ENCODE data around the gene SLC28A3.

SLC28A3 gene

DNA sequence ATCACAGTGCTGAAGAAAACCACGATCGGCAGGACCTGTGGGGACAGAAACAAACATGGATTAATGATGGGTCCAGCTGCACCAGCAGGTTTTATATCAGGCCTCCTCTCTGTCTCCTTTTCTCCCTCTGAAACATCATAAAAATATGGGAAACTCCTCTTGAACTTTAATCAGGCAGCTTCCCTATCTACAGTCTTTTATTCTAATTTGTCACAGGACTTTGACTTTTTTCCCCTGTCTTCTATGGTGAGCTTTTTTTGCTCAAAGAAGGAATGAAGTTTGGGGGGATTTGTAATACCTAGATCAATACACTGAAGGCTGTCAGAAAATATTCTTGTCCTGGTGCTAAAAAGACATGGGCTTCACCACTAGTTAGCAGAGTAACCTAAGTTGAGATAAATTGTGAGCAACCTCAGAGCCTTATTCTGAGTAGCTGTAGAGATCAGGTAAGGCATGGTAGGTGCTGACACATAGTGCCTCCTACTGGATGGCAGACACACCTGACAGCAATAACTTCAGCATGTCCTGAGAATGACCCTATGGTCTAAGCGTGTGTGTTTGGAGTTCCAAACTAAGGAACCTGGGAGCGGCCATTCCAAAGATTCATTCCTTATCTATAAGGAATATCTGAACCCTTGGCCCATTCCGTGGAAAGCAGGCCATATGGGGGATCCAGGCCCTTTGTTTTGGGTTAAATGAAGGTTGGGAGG, 46.2 kb downstream of the SLC28A3 start:
- no peak for DNase-seq

DNA sequence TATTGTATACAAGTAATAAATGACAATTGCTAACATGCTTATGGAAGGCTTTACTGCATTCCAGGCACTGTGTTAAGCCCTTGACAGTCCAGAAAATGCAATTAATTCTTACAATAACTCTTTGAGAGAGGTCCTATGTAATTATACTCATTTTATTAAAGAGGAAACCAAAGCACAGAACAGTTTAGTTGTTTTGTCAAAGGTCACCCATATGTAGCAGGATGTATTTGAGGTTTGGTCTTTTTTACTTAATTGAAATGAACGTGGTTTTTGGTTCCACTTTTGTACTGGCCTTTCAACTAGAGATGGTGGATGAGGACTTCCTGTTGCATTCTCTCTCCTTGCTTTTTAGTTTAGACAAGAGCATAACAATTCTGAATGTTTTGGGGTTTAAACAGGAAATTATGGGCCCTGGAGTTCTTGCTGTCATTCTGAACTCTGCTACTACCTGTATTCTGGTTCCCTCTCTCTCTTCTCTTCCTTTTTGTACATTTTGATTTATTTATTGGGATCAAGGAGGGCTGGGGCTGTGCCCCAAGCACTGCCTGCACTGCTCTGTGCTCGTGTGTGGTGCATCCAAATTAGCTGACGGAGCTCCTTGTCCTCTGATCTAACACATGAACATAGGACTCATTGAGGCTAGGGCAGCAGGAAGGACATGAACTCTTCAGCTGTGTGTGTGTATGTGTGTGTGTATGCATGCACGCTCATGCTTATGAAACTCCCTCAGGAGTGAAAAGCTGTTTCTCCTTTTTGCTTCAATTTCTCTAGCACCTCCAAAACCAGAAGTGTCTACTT, 47.4 kb downstream of the SLC28A3 start:
- DNase-seq: no peak

GRCh38 chr9:84285381-84285780, 55.2 kb downstream of the SLC28A3 start:
- DNase-seq: no peak

DNA sequence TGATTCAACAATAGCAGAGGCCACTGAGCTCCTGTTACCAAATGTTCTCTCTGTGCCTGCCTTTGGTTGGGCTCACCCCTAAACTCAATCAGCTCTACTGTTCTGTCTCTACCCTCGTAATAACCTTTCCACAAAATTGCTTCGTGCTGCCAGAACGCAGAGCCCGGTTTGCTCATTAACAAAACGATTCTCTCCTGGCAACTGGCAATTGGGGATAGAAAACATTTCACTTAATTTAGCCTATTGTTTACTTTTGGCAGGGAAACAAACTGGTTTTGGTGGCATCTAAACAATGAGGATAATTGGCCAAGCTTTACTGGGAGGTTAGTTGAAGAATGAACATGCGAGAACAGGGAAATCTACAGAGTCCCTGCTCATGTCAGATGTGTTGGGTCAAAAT, 56.6 kb downstream of the SLC28A3 start:
- no peak for DNase-seq

DNA sequence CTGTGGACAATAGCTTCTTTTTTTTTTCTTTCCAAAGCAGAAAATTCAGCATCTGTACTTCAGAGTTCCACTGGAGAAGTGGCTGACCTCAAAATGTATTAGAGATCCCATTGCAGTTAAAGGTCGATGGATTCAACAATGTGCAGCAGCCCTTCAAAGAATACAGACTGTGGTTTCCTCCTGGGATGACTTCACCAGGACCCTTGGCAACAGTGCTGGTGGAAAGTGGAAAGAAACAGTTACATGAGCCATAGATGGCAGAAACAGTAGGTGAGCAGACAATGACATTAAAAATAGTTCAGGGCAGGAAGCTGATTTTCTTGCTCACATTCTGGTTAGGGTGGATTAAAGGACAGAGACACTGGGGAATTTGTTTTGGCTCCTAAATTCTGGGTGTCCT, 62.4 kb downstream of the SLC28A3 start:
- DNase-seq: peak; percentile 36

DNA sequence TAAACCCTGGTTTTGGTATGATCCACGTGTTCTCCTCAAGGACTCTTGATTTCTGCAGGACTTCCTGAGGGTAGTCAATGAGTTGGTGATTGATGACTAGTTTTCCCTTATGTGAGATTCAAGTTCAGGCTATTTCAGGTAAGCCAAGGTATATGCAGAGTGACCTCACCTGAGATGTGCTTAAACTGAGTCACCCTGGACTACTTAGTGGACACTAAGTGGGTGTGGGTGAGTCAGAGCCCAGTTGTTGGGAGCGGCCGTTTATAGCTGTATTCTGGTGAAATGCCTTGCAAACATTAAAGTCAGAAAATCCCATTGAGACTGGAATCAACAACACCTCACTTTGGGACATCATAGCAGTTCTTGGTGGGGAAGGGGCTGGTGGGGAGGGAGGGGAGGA, 62.9 kb downstream of the SLC28A3 start:
- no peak for DNase-seq

DNA sequence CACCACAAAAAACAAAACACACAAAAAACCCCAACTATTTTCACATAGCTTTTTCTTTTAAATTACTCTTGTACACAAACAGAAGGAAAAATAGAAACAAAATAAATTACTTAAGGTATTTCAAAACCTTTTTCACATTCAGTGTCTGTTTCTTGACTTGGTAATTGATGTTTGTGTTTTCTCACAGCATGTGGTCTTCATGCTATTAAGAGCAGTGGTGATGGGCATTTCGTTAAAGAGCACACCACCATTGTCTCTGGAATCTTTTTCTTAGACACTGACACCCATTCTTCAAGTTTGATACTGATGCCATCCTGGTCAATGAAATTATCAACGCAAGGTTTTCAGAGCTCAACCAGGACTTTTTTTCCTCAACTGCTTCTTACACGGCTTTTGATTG, 63.8 kb downstream of the SLC28A3 start:
- no peak for DNase-seq

DNA sequence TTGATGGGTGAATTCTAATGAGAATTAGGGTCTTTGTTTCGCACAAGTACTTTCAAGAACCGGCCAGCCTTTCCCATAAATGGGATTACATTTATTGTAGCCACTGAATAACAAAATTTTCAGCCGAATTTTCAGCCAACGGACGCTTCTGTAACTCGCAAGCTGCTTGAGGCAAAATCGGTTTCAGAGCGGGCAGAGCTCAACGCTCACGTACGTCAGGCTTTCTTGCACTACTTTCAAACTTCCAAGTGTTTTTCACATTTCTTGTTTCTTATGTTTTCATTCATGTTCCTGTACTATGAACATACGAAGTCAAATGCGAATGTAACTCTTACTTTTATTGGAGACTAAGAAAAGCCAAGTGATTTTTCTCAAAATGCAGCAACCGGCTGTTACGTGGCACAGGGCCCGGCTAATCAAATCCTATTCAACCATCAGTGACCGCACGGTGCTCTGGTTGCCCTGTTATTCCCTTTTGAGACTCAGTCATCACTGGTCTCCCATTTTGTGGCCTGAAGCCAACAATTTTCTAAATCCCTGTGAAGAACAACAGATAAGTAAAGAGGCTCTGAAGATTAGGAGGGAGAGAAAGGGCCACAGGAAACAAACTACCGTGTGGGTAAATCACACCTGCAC, 68.5 kb downstream of the SLC28A3 start:
- DNase-seq: no peak

- peak; percentile 80 for DNase-seq
Observed at GRCh38 chr9:84271531-84271900, 69.0 kb downstream of the SLC28A3 start.

DNA sequence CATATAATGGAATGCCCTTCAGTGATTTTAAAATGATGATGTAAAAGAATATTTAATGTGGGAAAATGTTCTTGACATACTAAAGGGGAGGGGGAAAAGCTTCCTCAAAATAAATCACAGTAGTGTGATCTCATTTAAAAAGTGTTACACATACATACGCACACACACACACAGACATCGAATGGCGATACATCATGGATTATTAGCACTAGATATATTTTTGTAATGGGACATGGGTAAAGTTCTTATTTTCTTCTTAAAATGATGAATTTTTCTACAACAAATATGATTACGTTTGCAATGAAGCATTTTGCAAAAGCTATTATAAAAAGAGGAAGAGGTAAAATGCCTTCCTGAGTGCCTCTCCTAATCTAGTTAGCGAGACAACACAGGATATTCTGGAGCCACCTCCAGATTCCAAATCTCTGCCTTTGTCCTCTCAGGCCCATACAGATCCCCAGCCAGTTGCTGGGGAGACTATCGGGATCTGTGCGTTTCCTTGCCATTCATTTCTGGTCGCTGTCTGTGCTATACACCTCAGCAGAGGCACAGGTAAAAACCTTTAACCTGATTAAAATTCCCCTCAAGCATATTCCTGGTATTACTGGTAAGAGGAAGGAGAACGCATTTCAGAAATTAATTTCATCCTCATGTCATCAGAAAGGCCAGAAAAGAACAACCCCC, 69.6 kb downstream of the SLC28A3 start:
- no peak for DNase-seq

GRCh38 chr9:84266087-84266561, 74.4 kb downstream of the SLC28A3 start:
- no peak for DNase-seq

GRCh38 chr9:84264307-84265029, 76.1 kb downstream of the SLC28A3 start:
- DNase-seq: no peak

- peak; percentile 75 for DNase-seq
Observed at GRCh38 chr9:84261070-84261746, 79.3 kb downstream of the SLC28A3 start.

DNA sequence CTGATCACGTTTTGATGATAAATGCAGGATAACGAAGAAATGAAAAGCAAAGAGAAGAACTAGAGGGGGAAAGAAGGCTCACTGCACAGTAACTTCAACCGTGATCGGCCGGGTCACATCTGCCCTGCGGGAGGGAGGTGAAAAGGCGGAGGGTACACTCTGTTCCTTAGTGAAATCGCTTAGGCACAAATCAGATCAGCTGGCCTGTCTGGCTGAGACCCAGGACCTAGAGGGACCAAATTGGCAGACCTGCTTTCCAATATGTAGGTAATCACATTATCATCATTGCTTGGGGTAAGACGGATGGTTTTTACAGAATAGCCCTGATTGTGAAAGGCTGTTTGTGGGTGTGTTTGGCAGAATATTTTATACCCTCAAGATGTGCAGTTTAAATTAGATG, 82.2 kb downstream of the SLC28A3 start:
- DNase-seq: no peak

DNA sequence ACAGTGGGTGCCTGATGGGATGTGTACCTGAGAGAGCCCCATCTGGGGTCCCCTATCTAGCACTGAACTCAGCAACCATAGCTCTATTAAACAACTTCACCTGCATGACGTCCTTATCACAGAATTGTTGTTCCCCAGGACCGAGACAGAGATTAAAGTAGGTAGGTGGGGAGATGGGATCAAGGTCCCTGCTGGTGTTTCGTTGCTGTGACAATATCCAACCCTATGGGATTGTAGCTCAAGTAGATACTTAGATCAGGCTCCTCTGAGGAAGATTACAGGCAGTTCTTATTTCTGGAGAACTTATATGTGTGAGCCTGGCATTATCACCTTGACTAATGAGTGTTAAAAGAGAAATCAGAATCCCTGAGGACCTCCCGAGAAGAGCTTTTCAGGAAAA, 84.9 kb downstream of the SLC28A3 start:
- DNase-seq: no peak

GRCh38 chr9:84254972-84255371, 85.6 kb downstream of the SLC28A3 start:
- DNase-seq: no peak

DNA sequence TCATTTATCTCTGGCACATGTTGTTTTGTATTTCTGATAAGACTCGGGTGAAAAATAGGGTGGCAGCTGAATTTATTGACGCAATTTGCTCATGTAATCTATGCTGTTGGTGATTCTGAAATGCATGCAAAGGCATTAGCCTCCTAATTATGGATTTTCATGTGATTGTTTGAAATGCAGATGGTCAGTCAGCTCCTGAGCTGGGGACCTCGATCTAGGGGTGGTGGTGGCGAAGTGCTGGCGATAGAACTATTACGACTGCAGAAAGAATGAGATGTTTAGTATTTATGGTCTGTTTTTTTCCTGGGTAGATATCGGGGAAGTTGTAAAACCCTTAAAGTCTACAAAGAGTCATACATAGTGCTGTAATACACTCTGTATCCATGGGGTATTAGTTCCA, 88.6 kb downstream of the SLC28A3 start:
- DNase-seq: no peak

GRCh38 chr9:84241817-84242373, 98.7 kb downstream of the SLC28A3 start:
- no peak for DNase-seq

DNA sequence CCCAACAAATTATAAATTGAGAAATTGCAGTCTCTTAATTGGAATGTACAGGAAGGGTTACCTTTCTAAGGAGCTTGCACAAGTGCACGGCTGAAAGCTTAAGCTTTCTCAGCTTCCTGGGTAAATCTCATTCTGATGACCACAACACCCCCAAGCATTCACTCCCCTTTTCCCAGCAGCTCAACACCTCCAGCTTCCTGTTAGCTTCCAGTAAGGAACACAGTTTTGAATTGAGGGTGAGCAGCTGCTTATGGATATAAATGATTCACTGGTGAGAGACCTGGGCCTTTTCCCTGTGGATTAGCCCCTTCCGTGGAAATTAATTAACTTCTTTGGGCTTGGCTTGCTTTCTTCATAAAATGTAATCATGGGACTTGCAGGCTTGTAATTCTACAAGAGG, 101.2 kb downstream of the SLC28A3 start:
- DNase-seq: peak; percentile 6

- no peak for DNase-seq
Observed at GRCh38 chr9:84238652-84239051, 101.9 kb downstream of the SLC28A3 start.

- no peak for DNase-seq
Observed at GRCh38 chr9:84235511-84235910, 105.0 kb downstream of the SLC28A3 start.

All from fibroblast of upper back skin (primary cell).